ENCODE results near the gene HS6ST2.

HS6ST2 gene

GRCh38 chrX:132603700-132604286 is 354.6 kb downstream of the HS6ST2 start:
- no peak for DNase-seq

- DNase-seq, result no peak
These were observed 355.7 kb downstream of the HS6ST2 start for GRCh38 chrX:132602701-132603100.

GRCh38 chrX:132594999-132595398 is 363.4 kb downstream of the HS6ST2 start:
- no peak for DNase-seq

GRCh38 chrX:132594129-132594528 is 364.3 kb downstream of the HS6ST2 start:
- no peak for DNase-seq

- DNase-seq, result peak; percentile 16
These were observed 365.5 kb downstream of the HS6ST2 start for GRCh38 chrX:132592880-132593279.

- peak; percentile 8 for DNase-seq
These were observed 366.6 kb downstream of the HS6ST2 start for GRCh38 chrX:132591719-132592275.

- DNase-seq, result no peak
These were observed 367.9 kb downstream of the HS6ST2 start for GRCh38 chrX:132590350-132591026.

- DNase-seq, result no peak
These were observed 373.5 kb downstream of the HS6ST2 start for GRCh38 chrX:132584936-132585335.

GRCh38 chrX:132576939-132577338 is 381.5 kb downstream of the HS6ST2 start:
- no peak for DNase-seq
